Psoas muscle (tissue), 8 donors: ENCODE measurements around the gene TNNC2. TPM values are rescaled to one million over a fixed set of nuclear protein-coding genes. Genes with fewer than 3 reads are reported as not detected.

Source experiments
- ATAC-seq, 4 donors: fragments of 200-7000 bp; cut with Tn5 transposase; one replicate each; pipeline ENCODE4 v1.9.1; 2020; ENCODE audit warnings: moderate library complexity in 3 of 4, mild to moderate bottlenecking in 2 of 4
- DNase-seq, 2 donors: peaks; one replicate each; pipeline ENCODE4 v3.0.0-alpha.2; 2020
- H3K27ac ChIP-seq: fragments of 200-600 bp; one replicate; pipeline ENCODE4 v1.8.0; 2022
- H3K27me3 ChIP-seq, 3 donors: fragments of 200-600 bp in 1 of 3; one replicate each; pipeline versions ENCODE4 v1.6.1 to v1.8.0; 2013 to 2022; ENCODE audit warnings: low read length in 2 of 3, mild to moderate bottlenecking in 2 of 3, moderate library complexity in 1 of 3; ENCODE audit not compliant: insufficient read depth in 3 of 3
- H3K36me3 ChIP-seq, 2 donors: fragments of 200-600 bp in 1 of 2; one replicate each; pipeline versions ENCODE4 v1.6.1 to v1.8.0; 2013 to 2022; ENCODE audit warnings: low read depth in 1 of 2, mild to moderate bottlenecking in 1 of 2, moderate library complexity in 1 of 2; ENCODE audit not compliant: insufficient read depth in 1 of 2
- H3K4me1 ChIP-seq: fragments of 200-600 bp; one replicate; pipeline ENCODE4 v1.8.0; 2022
- H3K4me3 ChIP-seq: fragments of 200-600 bp; one replicate; pipeline ENCODE4 v1.8.0; 2022; ENCODE audit warnings: mild to moderate bottlenecking
- H3K9me3 ChIP-seq: fragments of 200-600 bp; one replicate; pipeline ENCODE4 v1.8.0; 2022
- CTCF ChIP-seq: fragments of 200-600 bp; IDR thresholded peaks from one replicate; pipeline ENCODE4 v1.8.0; 2022; ENCODE audit warnings: antibody characterized with exemption
- WGBS, 3 donors: extraction: QIAGEN DNeasy Blood & Tissue Kit; methylation state at CpG; one replicate each; pipeline versions ENCODE4 v1.1.6 to v1.1.7; 2013; 5-methylcytosine and 5-hydroxymethylcytosine counted together
- intact Hi-C, 2 donors: fragments of 100-400 bp; cut with DNase I; formaldehyde crosslinking; loops; one replicate each; pipeline versions ENCODE4 v1.11.0 to v1.14.2; 2022
- polyA plus RNA-seq, 3 donors: library from polyadenylated mRNA; stranded (reverse); fragments of 200-250 nt; gene quantifications; one replicate each; pipeline ENCODE4 v1.2.3, GENCODE V29; 2013
- total RNA-seq, 4 donors: library from RNA; stranded (reverse); fragmentation: NEBNext Ultra II Directional in 2 of 4; extraction: Animal tissue kit (Norgen Biotek cat#: 25700) in 2 of 4; gene quantifications; one replicate each; pipeline versions ENCODE4 v1.2.1 to v1.2.4, GENCODE V29; 2021 to 2023
- donor health status: healthy with polysubstance abuse.
- donor health status: DM: no; HTN: no; CAD: no; lungs with moderate emphysema.
- donor health status: Bipolar disorder and iron deficiency.
- donor health status: healthy.
- donor health status: DM: yes; HTN: yes; CAD: no.
- donor health status: DM: no; HTN: no; CAD: no.
- donor health status: DM: no; HTN: no; CAD: no.
- donor health status: DM: yes; HTN: yes; CAD: no.

The TNNC2 gene
- total and polyA plus RNA-seq, 7 donors: 1,390 to 10,677 (median 3,158) TPM

GRCh38 chr20:45850926-45851325 is 23.8 kb upstream of the TNNC2 start:
- H3K4me1 ChIP-seq: peaks cover 23% of the 10 kb centered on the region
- no peak for ATAC-seq
- no peak overlapping the region for H3K27ac ChIP-seq
- no peaks in the 10 kb centered on the region for H3K27me3 ChIP-seq
- H3K36me3 ChIP-seq: peaks cover 0 to 75% of the 10 kb centered on the region in 2 donors
- no peak overlapping the region for H3K4me3 ChIP-seq
- no peaks in the 10 kb centered on the region for H3K9me3 ChIP-seq
- TF ChIP-seq CTCF: no peak
- WGBS, 3 donors: 69 to 96% (median 83%) methylated on average over 1 of the region's 1 CpG
- intact Hi-C loops: no loop called here
- DNase-seq: no peak

GRCh38 chr20:45850238-45850637 is 23.1 kb upstream of the TNNC2 start:
- Histone ChIP-seq H3K4me1 (peaks cover 16% of the 10 kb centered on the region), H3K27ac (no peak overlapping the region), H3K4me3 (no peak overlapping the region), H3K27me3 (no peaks in the 10 kb centered on the region), H3K36me3 (peaks cover 0 to 82% of the 10 kb centered on the region in 2 donors), H3K9me3 (no peaks in the 10 kb centered on the region)
- no peak for TF ChIP-seq CTCF
- intact Hi-C loops: no loop called here
- WGBS, 3 donors: 92 to 97% (median 93%) methylated on average over 2 of the region's 2 CpGs
- no peak for DNase-seq
- no peak for ATAC-seq

GRCh38 chr20:45848969-45849582 is 22.0 kb upstream of the TNNC2 start:
- Histone ChIP-seq H3K27ac (no peak overlapping the region), H3K36me3 (peaks cover 0 to 93% of the 10 kb centered on the region in 2 donors), H3K4me3 (no peak overlapping the region), H3K27me3 (no peaks in the 10 kb centered on the region), H3K4me1 (peaks cover 6% of the 10 kb centered on the region), H3K9me3 (no peaks in the 10 kb centered on the region)
- intact Hi-C loops: no loop called here
- no peak for TF ChIP-seq CTCF
- whole genome bisulfite sequencing, 3 donors: 92 to 98% (median 96%) methylated on average over 8 of the region's 8 CpGs
- ATAC-seq: no peak
- no peak for DNase-seq

GRCh38 chr20:45848421-45848820 is 21.3 kb upstream of the TNNC2 start:
- WGBS, 3 donors: 81 to 91% (median 86%) methylated on average over 8 of the region's 8 CpGs
- no peaks in the 10 kb centered on the region for H3K27me3 ChIP-seq
- DNase-seq: no peak
- H3K4me1 ChIP-seq: peaks cover 10% of the 10 kb centered on the region
- H3K4me3 ChIP-seq: no peak overlapping the region
- TF ChIP-seq CTCF: no peak
- no peak overlapping the region for H3K27ac ChIP-seq
- no peak for ATAC-seq
- intact Hi-C loops: no loop called here
- H3K36me3 ChIP-seq: peaks cover 0 to 93% of the 10 kb centered on the region in 2 donors
- H3K9me3 ChIP-seq: no peaks in the 10 kb centered on the region

- no peak for TF ChIP-seq CTCF
- H3K4me3 ChIP-seq: no peak overlapping the region
- peaks cover 0 to 91% of the 10 kb centered on the region in 2 donors for H3K36me3 ChIP-seq
- H3K4me1 ChIP-seq: peaks cover 33% of the 10 kb centered on the region
- H3K27ac ChIP-seq: peak overlapping the region; percentile 50
- intact Hi-C loops: no loop called here
- DNase-seq (no peak), ATAC-seq (no peak)
- no peaks in the 10 kb centered on the region for H3K27me3 ChIP-seq
- H3K9me3 ChIP-seq: no peaks in the 10 kb centered on the region
Measured at GRCh38 chr20:45845452-45845851, 18.3 kb upstream of the TNNC2 start.
